Activated CD8-positive, alpha-beta memory T cell treated with anti-CD3 and anti-CD28 coated beads, Interleukin-2, amount 50 U/mL, for 24 hours (primary cell): ENCODE data around the gene TEKTIP1.

Experiments
- DNase-seq: peaks from one replicate; pipeline ENCODE4 v3.0.0-alpha.2; 2020; ENCODE audit errors: extremely low read depth

Gene TEKTIP1

GRCh38 chr19:3538965-3539755 is at the start of gene TEKTIP1:
Gene TEKTIP1, plus strand, starts transcription at chr19:3539174. Its CDS starts 4 bp downstream, at chr19:3539178.
- no peak for DNase-seq

GRCh38 chr19:3491396-3492119 is 47.4 kb upstream of the TEKTIP1 start:
- DNase-seq, result no peak

GRCh38 chr19:3492131-3492839 is 46.7 kb upstream of the TEKTIP1 start:
- no peak for DNase-seq

- DNase-seq, result no peak
These were observed 46.1 kb upstream of the TEKTIP1 start for GRCh38 chr19:3492919-3493318.

GRCh38 chr19:3493651-3494050 is 45.3 kb upstream of the TEKTIP1 start:
- no peak for DNase-seq

- no peak for DNase-seq
These were observed 44.9 kb upstream of the TEKTIP1 start for GRCh38 chr19:3494051-3494450.

- no peak for DNase-seq
These were observed 44.4 kb upstream of the TEKTIP1 start for GRCh38 chr19:3494559-3494958.

GRCh38 chr19:3496392-3497273 is 42.3 kb upstream of the TEKTIP1 start:
- DNase-seq, result no peak

GRCh38 chr19:3497757-3498520 is 41.0 kb upstream of the TEKTIP1 start:
- DNase-seq, result no peak

GRCh38 chr19:3499738-3500428 is 39.1 kb upstream of the TEKTIP1 start:
- no peak for DNase-seq

- peak; percentile 95 for DNase-seq
These were observed 38.4 kb upstream of the TEKTIP1 start, which contains the start of gene DOHH for GRCh38 chr19:3500429-3501101. Gene DOHH, minus strand, starts transcription at chr19:3500674. Its CDS starts 3,860 bp downstream, at chr19:3496814.

- no peak for DNase-seq
These were observed 37.2 kb upstream of the TEKTIP1 start for GRCh38 chr19:3501780-3502179.

GRCh38 chr19:3503036-3503572 is 35.9 kb upstream of the TEKTIP1 start:
- no peak for DNase-seq

- no peak for DNase-seq
These were observed 34.2 kb upstream of the TEKTIP1 start for GRCh38 chr19:3504735-3505134.

GRCh38 chr19:3505598-3506383 is 33.2 kb upstream of the TEKTIP1 start, which contains the start of gene FZR1:
Gene FZR1, plus strand, starts transcription at chr19:3506311. Its CDS starts 16,679 bp downstream, at chr19:3522990.
- peak; percentile 98 for DNase-seq

- no peak for DNase-seq
These were observed 32.3 kb upstream of the TEKTIP1 start for GRCh38 chr19:3506384-3507340.
